Uterus (tissue), 4 donors: ENCODE measurements around the gene CD300A. TPM values are rescaled to one million over a fixed set of nuclear protein-coding genes. Genes with fewer than 3 reads are reported as not detected.
A peak's percentile ranks its signal among the peaks of the same experiment; 100 is the strongest.

Source experiments
- DNase-seq, 2 donors: peaks; one replicate each; pipeline ENCODE4 v3.0.0-alpha.2; 2019 to 2020
- H3K27ac ChIP-seq, 2 donors: fragments of 200-600 bp; sonication (generic); 1 replicate in 1 of 2; 2 replicates in 1 of 2; pipeline ENCODE4 v1.5.1; 2016 to 2018
- H3K27me3 ChIP-seq, 2 donors: fragments of 200-600 bp; sonication (generic); one replicate each; pipeline ENCODE4 v1.5.1; 2018 to 2019; ENCODE audit warnings: control low read depth in 1 of 2
- H3K36me3 ChIP-seq, 2 donors: fragments of 200-600 bp; sonication (generic); one replicate each; pipeline ENCODE4 v1.5.1; 2019; ENCODE audit warnings: control low read depth in 1 of 2
- H3K4me1 ChIP-seq, 2 donors: fragments of 200-600 bp; sonication (generic); one replicate each; pipeline ENCODE4 v1.5.1; 2018 to 2019; ENCODE audit warnings: control low read depth in 1 of 2
- H3K4me3 ChIP-seq, 2 donors: fragments of 200-600 bp; sonication (generic); 1 replicate in 1 of 2; 2 replicates in 1 of 2; pipeline ENCODE4 v1.5.1; 2018 to 2019; ENCODE audit warnings: mild to moderate bottlenecking in 1 of 2
- H3K9me3 ChIP-seq, 2 donors: fragments of 200-600 bp; sonication (generic); one replicate each; pipeline ENCODE4 v1.5.1; 2019; ENCODE audit warnings: control low read depth in 1 of 2
- POLR2A ChIP-seq, 2 donors: fragments of 450-650 bp; IDR thresholded peaks; one replicate each; pipeline ENCODE4 v1.6.1; 2016; ENCODE audit warnings: antibody characterized with exemption in 2 of 2, mild to moderate bottlenecking in 1 of 2, moderate library complexity in 1 of 2
- intact Hi-C: fragments of 100-400 bp; cut with DNase I; formaldehyde crosslinking; loops from one replicate; pipeline ENCODE4 v1.15.1; 2023; ENCODE audit warnings: low total_unique reads
- total RNA-seq, 4 donors: library from RNA; depleted of rRNA in 3 of 4; stranded (reverse); fragments of >200 nt in 3 of 4; gene quantifications; one replicate each; pipeline versions ENCODE4 v1.1.0 to v1.2.4, GENCODE V29; 2014 to 2023
- TF ChIP-seq, protein P1 (sequence below), 4 experiments: fragments of 200-600 bp in 2 of 4; fragments of 450-650 bp in 2 of 4; sonication (generic) in 2 of 4; IDR thresholded peaks; one replicate each; pipeline ENCODE4 v1.5.1; 2016 to 2019; ENCODE audit warnings: antibody characterized with exemption in 4 of 4, mild to moderate bottlenecking in 2 of 4, moderate library complexity in 1 of 4
- donor health status: DM: yes; HTN: yes; CAD: no.

Gene CD300A
- total RNA-seq, 4 donors from 2014 or later: 3.2 to 10.9 (median 4.0) TPM; not detected in 1

DNA sequence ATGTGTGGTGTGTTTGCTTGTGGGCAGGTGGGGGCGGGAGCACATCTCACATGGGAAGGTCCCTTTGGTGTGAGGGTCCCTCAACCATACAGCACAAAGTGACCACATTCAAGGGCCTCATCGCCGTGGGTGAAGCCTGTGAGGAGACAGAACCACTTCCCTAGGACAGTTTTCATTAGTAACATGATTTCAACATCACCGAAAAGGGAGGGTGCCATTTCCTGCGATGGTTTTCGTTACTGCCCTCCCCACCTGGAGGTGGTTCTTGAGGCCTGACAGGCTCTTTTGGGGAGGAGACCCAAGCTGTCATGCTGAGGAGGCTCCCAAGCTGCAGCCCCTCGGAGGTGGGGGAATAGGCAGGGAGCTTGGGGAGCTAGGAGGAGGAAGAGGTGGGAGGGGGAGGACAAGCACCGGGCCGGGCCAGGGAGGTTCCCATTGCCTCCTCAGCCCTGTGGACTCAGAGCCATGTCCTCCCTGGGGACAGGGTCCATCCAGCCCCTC lies 55.3 kb downstream of the CD300A start:
- Histone ChIP-seq H3K27ac (peak overlapping the region in 1 of 2 donors; percentile 19), H3K4me3 (no peak overlapping the region)
- DNase-seq: no peak

DNA sequence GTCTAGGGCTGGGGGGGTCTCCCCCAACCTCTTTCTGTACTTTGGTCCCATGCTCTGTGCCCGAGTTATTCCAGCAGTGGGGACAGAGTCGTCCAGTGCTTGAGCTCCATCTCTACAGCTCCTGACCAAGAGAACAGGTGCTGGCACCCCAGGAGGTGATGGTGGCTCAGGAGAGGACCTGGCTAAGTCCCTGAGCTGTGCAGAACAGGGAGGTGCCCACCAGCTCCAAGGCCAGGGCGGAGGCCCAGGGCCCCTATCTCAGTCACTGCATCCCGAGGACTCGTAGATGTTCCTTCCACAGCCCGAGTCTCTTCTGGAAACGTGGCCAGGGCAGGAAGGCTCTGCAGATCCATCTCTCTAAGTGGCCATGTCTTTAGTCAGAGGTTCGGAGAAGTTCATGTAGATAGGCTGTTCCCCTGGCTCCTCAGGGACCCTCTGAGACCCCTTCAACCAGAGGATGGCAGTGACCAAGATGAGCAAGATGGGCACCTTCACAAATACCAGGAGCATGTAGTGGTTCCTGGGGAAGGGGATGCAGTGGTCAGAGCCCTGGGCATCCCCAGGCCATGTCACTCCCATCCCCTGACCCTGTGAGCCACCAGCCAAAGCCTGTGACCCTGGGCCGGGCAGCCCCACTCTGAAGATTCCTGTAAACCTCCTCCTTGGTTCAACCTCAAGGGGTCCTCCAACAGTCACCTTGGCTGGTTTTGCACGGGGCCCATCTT lies 56.1 kb downstream of the CD300A start:
- intact Hi-C loops: no loop called here
- Histone ChIP-seq H3K4me3 (no peak overlapping the region), H3K36me3 (no peaks in the 10 kb centered on the region), H3K27ac (no peak overlapping the region), H3K9me3 (no peaks in the 10 kb centered on the region), H3K27me3 (no peaks in the 10 kb centered on the region), H3K4me1 (no peaks in the 10 kb centered on the region)
- TF ChIP-seq, protein P1, sequence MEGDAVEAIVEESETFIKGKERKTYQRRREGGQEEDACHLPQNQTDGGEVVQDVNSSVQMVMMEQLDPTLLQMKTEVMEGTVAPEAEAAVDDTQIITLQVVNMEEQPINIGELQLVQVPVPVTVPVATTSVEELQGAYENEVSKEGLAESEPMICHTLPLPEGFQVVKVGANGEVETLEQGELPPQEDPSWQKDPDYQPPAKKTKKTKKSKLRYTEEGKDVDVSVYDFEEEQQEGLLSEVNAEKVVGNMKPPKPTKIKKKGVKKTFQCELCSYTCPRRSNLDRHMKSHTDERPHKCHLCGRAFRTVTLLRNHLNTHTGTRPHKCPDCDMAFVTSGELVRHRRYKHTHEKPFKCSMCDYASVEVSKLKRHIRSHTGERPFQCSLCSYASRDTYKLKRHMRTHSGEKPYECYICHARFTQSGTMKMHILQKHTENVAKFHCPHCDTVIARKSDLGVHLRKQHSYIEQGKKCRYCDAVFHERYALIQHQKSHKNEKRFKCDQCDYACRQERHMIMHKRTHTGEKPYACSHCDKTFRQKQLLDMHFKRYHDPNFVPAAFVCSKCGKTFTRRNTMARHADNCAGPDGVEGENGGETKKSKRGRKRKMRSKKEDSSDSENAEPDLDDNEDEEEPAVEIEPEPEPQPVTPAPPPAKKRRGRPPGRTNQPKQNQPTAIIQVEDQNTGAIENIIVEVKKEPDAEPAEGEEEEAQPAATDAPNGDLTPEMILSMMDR (IDR thresholded peaks at IDR 0.05): no peak
- no peak for TF ChIP-seq POLR2A (IDR thresholded peaks at IDR 0.05)
- DNase-seq: no peak

More for the DNA sequence above, 55.3 kb downstream of the CD300A start:
- Histone ChIP-seq H3K36me3 (no peaks in the 10 kb centered on the region), H3K27me3 (no peaks in the 10 kb centered on the region), H3K9me3 (no peaks in the 10 kb centered on the region), H3K4me1 (no peaks in the 10 kb centered on the region)
- intact Hi-C loops: no loop called here
- no peak for TF ChIP-seq POLR2A (IDR thresholded peaks at IDR 0.05)
- TF ChIP-seq, protein P1 (IDR thresholded peaks at IDR 0.05): no peak

DNA sequence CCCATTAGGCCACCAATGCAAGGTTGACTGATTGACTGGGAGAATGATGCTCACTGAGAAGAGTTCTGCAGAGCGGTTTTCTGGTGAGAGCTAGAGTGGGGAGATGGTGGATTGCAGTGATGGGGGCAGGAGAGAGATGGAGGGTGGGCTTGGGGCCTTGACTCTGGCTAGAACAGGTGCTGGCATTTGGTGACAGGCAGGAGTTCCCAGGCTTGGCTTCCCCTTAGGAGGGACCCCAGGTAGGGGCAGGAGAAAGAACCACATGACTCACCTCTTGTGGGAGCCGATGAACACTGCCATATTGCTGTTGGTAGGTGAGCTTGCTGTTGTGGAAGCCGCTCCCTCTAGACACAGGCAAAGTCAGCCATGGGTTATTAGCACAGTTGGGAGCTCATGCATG lies 56.9 kb downstream of the CD300A start:
- no peaks in the 10 kb centered on the region for H3K36me3 ChIP-seq
- no peak for DNase-seq
- H3K4me1 ChIP-seq: no peaks in the 10 kb centered on the region
- no peak overlapping the region for H3K27ac ChIP-seq
- TF ChIP-seq, protein P1 (IDR thresholded peaks at IDR 0.05): no peak
- H3K4me3 ChIP-seq: no peak overlapping the region
- no peaks in the 10 kb centered on the region for H3K27me3 ChIP-seq
- intact Hi-C loops: no loop called here
- no peaks in the 10 kb centered on the region for H3K9me3 ChIP-seq

DNA sequence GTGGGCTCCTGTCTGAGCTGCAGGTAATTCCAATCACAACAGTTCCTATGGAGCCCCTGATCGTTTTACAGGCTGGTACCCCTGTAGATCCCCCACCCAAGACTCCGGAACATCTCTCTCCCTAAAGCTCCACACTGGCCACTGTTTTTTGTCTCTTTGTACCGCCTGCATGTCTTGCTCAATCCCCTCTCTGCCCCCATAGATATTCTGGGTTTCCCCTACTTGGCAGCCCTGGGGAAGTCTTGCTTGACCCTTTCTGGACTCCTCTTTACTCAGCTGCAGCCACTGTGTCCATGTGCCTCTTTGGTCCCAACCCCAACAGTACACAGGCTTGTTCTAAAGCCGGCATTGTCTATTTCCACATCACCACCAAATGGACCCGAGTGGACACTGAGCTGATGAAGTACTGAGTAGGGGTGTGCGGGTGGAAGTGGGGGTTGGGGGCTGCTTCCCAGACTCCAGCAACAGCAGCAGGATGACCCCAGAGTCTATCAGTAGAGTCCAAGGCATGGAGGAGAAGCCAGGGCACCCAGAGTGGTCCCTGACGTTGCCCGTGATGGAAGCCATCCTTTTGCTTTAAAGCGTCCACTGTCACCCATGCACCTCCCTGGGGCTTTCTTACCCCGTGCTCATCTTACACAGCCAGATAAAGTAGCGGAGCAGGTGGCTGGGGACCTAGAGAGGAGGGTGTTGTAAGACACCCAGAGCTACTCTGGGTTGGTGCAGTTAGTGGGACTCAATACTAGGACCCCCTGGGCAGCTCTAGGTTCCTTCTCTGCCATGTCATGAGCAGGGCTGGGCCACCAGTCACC lies 58.4 kb downstream of the CD300A start:
- TF ChIP-seq, protein P1 (IDR thresholded peaks at IDR 0.05): no peak
- no peak for TF ChIP-seq POLR2A (IDR thresholded peaks at IDR 0.05)
- Histone ChIP-seq H3K9me3 (no peaks in the 10 kb centered on the region), H3K4me1 (no peaks in the 10 kb centered on the region), H3K36me3 (no peaks in the 10 kb centered on the region), H3K4me3 (no peak overlapping the region), H3K27me3 (no peaks in the 10 kb centered on the region), H3K27ac (no peak overlapping the region)
- intact Hi-C loops: no loop called here
- DNase-seq: no peak

DNA sequence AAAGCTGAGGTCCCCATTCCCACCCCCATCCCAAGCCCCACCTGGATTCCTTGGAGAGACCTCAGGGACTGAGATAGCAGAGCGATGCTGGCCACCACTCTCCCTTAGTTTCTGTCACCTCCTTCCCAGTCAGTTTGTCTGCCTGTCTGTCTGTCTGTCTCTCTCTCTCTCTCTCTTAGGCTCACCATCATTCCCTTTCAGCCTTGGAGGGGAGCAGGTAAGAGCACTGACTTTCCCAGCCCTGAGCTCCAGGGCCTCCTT lies 59.0 kb downstream of the CD300A start:
- H3K4me3 ChIP-seq: no peak overlapping the region
- H3K27me3 ChIP-seq: no peaks in the 10 kb centered on the region
- intact Hi-C loops: no loop called here
- DNase-seq: no peak
- no peaks in the 10 kb centered on the region for H3K9me3 ChIP-seq
- H3K36me3 ChIP-seq: no peaks in the 10 kb centered on the region
- H3K4me1 ChIP-seq: no peaks in the 10 kb centered on the region
- H3K27ac ChIP-seq: no peak overlapping the region
- TF ChIP-seq POLR2A (IDR thresholded peaks at IDR 0.05): no peak
- TF ChIP-seq, protein P1 (IDR thresholded peaks at IDR 0.05): no peak
